Memory B cell (primary cell): ENCODE measurements around the gene KIAA0232.
"Not testable (repeated sequence)": the region's sequence is repeated elsewhere in the genome, so short reads cannot be mapped to it uniquely, and the experiment has no call there.

Source experiments
- ATAC-seq: fragments of 150-1000 bp; cut with Tn5 transposase; 2 replicates; pipeline ENCODE4 v1.10.0; 2021; ENCODE audit warnings: low read depth, mild to moderate bottlenecking, moderate library complexity
- DNase-seq, 2 donors: peaks; one replicate each; pipeline ENCODE4 v3.0.0; 2022; ENCODE audit warnings: low spot score in 2 of 2
- H3K27ac Mint-ChIP-seq: one replicate; pipeline ENCODE4 v1.8.0; 2022; ENCODE audit warnings: mild to moderate bottlenecking, moderate library complexity, mixed read lengths
- H3K27me3 Mint-ChIP-seq: one replicate; pipeline ENCODE4 v1.8.0; 2022; ENCODE audit warnings: mixed read lengths
- H3K36me3 Mint-ChIP-seq: one replicate; pipeline ENCODE4 v1.8.0; 2022; ENCODE audit warnings: mild to moderate bottlenecking, mixed read lengths
- H3K4me1 Mint-ChIP-seq: one replicate; pipeline ENCODE4 v1.8.0; 2022; ENCODE audit warnings: mixed read lengths
- H3K4me3 Mint-ChIP-seq: one replicate; pipeline ENCODE4 v1.8.0; 2022; ENCODE audit warnings: mild to moderate bottlenecking, moderate library complexity, mixed read lengths
- H3K9me3 Mint-ChIP-seq: one replicate; pipeline ENCODE4 v1.8.0; 2022; ENCODE audit warnings: mixed read lengths

KIAA0232 gene

GRCh38 chr4:6890358-6890757 lies 107.8 kb downstream of the KIAA0232 start:
- no peak for DNase-seq
- Mint-ChIP-seq H3K4me1 (peaks cover 2% of the 10 kb centered on the region), H3K9me3 (no peaks in the 10 kb centered on the region), H3K36me3 (peaks cover under 1% of the 10 kb centered on the region), H3K4me3 (no peak overlapping the region), H3K27me3 (no peaks in the 10 kb centered on the region), H3K27ac (no peak overlapping the region)
- no peak for ATAC-seq

DNA sequence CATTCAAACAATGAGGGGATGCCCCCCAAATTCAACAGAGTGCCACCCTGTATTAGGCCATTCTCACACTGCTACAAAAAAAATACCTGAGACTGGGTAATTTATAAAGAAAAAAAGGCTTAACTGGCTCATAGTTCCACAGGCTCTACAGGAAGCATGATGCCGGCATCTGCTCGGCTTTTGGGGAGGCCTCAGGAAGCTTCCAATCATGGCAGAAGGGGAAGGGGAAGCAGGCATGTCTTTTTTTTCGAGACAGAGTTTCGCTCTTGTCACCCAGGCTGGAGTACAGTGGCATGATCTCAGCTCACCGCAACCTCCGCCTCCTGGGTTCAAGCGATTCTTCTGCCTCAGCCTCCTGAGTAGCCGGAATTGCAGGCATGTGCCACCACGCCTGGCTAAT lies 108.4 kb downstream of the KIAA0232 start:
- not testable (repeated sequence) for H3K9me3 Mint-ChIP-seq, ATAC-seq, H3K27ac Mint-ChIP-seq, H3K27me3 Mint-ChIP-seq, H3K4me1 Mint-ChIP-seq, H3K4me3 Mint-ChIP-seq, H3K36me3 Mint-ChIP-seq, DNase-seq

- ATAC-seq (no peak), DNase-seq (no peak)
- peaks cover 2% of the 10 kb centered on the region for H3K4me1 Mint-ChIP-seq
- H3K36me3 Mint-ChIP-seq = no peaks in the 10 kb centered on the region
- H3K4me3 Mint-ChIP-seq = no peak overlapping the region
- H3K27ac Mint-ChIP-seq = no peak overlapping the region
- H3K27me3 Mint-ChIP-seq = no peaks in the 10 kb centered on the region
- no peaks in the 10 kb centered on the region for H3K9me3 Mint-ChIP-seq
These were observed 109.1 kb downstream of the KIAA0232 start for GRCh38 chr4:6891436-6892170.

- H3K9me3 Mint-ChIP-seq = no peaks in the 10 kb centered on the region
- no peak overlapping the region for H3K27ac Mint-ChIP-seq
These were observed 109.8 kb downstream of the KIAA0232 start for GRCh38 chr4:6892190-6892908.

GRCh38 chr4:6892909-6893202 lies 110.3 kb downstream of the KIAA0232 start:
- H3K4me3 Mint-ChIP-seq = no peak overlapping the region

More at GRCh38 chr4:6892190-6892908, 109.8 kb downstream of the KIAA0232 start:
- no peak for ATAC-seq
- Mint-ChIP-seq H3K4me3 (no peak overlapping the region), H3K4me1 (peaks cover 2% of the 10 kb centered on the region), H3K27me3 (no peaks in the 10 kb centered on the region), H3K36me3 (no peaks in the 10 kb centered on the region)
- DNase-seq = no peak

GRCh38 chr4:6893449-6894085 lies 111.0 kb downstream of the KIAA0232 start:
- Mint-ChIP-seq H3K27me3 (no peaks in the 10 kb centered on the region), H3K4me3 (no peak overlapping the region), H3K9me3 (no peaks in the 10 kb centered on the region), H3K27ac (no peak overlapping the region), H3K4me1 (no peaks in the 10 kb centered on the region), H3K36me3 (no peaks in the 10 kb centered on the region)
- ATAC-seq = no peak
- no peak for DNase-seq

More at GRCh38 chr4:6892909-6893202, 110.3 kb downstream of the KIAA0232 start:
- Mint-ChIP-seq H3K36me3 (no peaks in the 10 kb centered on the region), H3K9me3 (no peaks in the 10 kb centered on the region), H3K27me3 (no peaks in the 10 kb centered on the region), H3K4me1 (no peaks in the 10 kb centered on the region), H3K27ac (no peak overlapping the region)
- ATAC-seq (no peak), DNase-seq (no peak)

- no peak overlapping the region for H3K4me3 Mint-ChIP-seq
- ATAC-seq (no peak), DNase-seq (no peak)
- no peaks in the 10 kb centered on the region for H3K36me3 Mint-ChIP-seq
- peaks cover 2% of the 10 kb centered on the region for H3K27me3 Mint-ChIP-seq
- peaks cover 4% of the 10 kb centered on the region for H3K4me1 Mint-ChIP-seq
- H3K9me3 Mint-ChIP-seq = no peaks in the 10 kb centered on the region
- H3K27ac Mint-ChIP-seq = no peak overlapping the region
These were observed 111.6 kb downstream of the KIAA0232 start for GRCh38 chr4:6894086-6894478.

DNA sequence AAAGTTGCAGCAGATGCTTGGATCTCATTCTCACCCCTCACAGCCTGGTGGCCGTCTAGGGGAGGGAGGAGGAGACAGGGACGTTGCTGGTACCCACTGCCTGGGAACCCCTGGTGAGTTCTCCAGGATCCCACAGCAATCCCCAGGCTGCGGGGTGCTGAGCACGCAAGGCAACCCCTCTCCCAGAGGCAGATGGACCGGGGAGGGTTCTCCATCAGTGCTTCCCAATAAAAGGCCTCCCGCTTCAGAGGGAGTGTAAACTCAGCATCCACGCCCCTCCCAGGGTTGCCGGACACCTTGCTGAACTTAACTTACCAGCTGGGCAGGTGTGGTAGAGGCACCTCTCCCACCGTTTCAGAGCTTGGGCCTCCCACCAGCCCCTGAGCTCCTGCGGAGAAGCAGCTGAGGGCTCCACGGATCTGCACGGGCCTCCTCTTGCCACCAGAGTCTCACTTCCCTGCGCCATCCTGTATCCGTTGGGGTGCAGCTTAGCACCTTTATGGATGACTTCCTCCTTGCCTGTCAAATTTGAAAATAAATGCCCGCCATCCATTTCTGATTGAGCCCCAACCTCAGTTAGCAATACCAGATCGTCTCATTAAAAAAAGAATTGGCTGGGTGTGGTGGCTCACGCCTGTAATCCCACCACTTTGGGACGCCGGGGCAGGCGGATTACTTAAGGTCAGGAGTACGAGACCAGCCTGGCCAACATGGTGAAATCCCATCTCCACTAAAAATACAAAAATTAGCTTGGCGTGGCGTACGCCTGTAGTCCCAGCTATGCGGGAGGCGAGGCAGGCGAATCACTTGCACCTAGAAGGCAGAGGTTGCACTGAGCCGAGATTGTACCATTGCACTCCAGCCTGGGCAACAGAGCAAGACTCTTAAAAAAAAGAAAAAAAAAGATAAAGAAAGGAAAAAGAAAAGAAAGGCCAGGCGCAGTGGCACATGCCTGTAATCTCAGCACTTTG lies 112.3 kb downstream of the KIAA0232 start:
- Mint-ChIP-seq H3K9me3 (no peaks in the 10 kb centered on the region), H3K27ac (no peak overlapping the region), H3K4me1 (peaks cover 4% of the 10 kb centered on the region), H3K27me3 (peaks cover 2% of the 10 kb centered on the region), H3K36me3 (no peaks in the 10 kb centered on the region), H3K4me3 (no peak overlapping the region)
- DNase-seq (no peak), ATAC-seq (no peak)

- Mint-ChIP-seq H3K27ac (no peak overlapping the region), H3K36me3 (no peaks in the 10 kb centered on the region), H3K9me3 (no peaks in the 10 kb centered on the region), H3K4me1 (peaks cover 4% of the 10 kb centered on the region), H3K4me3 (no peak overlapping the region), H3K27me3 (peaks cover 4% of the 10 kb centered on the region)
- ATAC-seq = no peak
- no peak for DNase-seq
These were observed 113.5 kb downstream of the KIAA0232 start for GRCh38 chr4:6896035-6896434.

DNA sequence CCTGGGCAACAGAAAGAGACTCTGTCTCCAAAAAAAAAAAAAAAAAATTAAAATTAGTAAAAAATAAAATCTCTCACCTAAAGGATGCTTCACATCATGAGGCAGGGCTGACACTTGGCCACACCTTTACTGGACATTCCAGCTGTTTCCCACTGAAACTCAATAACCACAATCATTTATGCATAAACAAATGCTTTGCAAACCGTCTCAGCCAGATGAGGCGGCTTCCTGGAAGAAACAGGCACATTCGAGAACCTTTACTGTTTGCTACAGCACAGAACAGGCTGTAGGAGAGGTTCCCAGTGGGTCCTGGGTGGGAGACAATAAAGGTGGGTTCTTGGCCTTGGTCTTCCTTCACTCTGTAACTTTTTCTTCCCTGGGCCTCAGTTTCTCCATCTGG lies 116.2 kb downstream of the KIAA0232 start:
- ATAC-seq (no peak), DNase-seq (no peak)
- peaks cover 7% of the 10 kb centered on the region for H3K27me3 Mint-ChIP-seq
- H3K9me3 Mint-ChIP-seq = no peaks in the 10 kb centered on the region
- H3K36me3 Mint-ChIP-seq = no peaks in the 10 kb centered on the region
- no peak overlapping the region for H3K4me3 Mint-ChIP-seq
- H3K27ac Mint-ChIP-seq = no peak overlapping the region
- peaks cover 4% of the 10 kb centered on the region for H3K4me1 Mint-ChIP-seq

DNA sequence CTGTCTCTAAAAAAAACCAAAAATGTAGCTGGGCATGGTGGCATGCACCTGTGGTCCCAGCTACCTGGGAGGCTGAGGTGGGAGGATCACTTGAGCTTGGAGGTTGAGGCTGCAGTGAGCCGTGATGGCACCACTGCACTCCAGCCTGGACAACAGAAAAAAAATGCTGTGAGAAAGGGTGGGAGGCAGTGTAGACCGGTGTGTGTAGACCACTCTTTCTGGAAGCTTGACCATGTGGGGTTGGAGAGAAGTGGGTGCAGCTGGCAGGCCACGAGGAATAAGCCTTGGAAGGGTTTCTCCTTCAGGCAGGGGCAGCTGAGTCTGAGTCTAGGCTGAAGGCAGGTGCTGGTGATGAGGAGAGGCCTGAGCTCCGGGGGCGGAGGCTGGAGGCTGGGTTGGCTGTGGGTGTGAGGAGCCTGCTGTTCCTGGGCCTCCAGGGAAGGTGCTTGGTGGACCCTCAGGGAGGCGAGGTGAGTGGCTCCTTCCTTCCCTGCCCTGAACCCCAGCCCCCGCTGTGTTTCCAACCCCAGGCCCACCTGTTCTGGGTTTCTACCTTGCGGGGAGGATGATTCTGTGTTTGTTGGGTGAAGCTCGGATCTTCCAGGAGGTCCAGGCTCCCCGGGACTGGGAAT lies 117.8 kb downstream of the KIAA0232 start:
- Mint-ChIP-seq H3K27me3 (peaks cover 7% of the 10 kb centered on the region), H3K4me3 (no peak overlapping the region), H3K9me3 (no peaks in the 10 kb centered on the region), H3K36me3 (no peaks in the 10 kb centered on the region), H3K4me1 (peaks cover 4% of the 10 kb centered on the region), H3K27ac (no peak overlapping the region)
- DNase-seq (no peak), ATAC-seq (no peak)

- Mint-ChIP-seq H3K4me1 (peaks cover 4% of the 10 kb centered on the region), H3K9me3 (no peaks in the 10 kb centered on the region), H3K36me3 (no peaks in the 10 kb centered on the region), H3K4me3 (no peak overlapping the region), H3K27ac (no peak overlapping the region), H3K27me3 (peaks cover 7% of the 10 kb centered on the region)
- DNase-seq (no peak), ATAC-seq (no peak)
These were observed 118.4 kb downstream of the KIAA0232 start for GRCh38 chr4:6900956-6901355.

GRCh38 chr4:6901669-6902317 lies 119.3 kb downstream of the KIAA0232 start:
- ATAC-seq = no peak
- H3K4me3 Mint-ChIP-seq = no peak overlapping the region
- peaks cover 4% of the 10 kb centered on the region for H3K4me1 Mint-ChIP-seq
- no peak overlapping the region for H3K27ac Mint-ChIP-seq
- H3K27me3 Mint-ChIP-seq = peaks cover 7% of the 10 kb centered on the region
- H3K36me3 Mint-ChIP-seq = no peaks in the 10 kb centered on the region
- DNase-seq = no peak
- no peaks in the 10 kb centered on the region for H3K9me3 Mint-ChIP-seq
